KMS-11 (cell line): ENCODE measurements around the gene ARSD.
"Not testable (repeated sequence)": the region's sequence is repeated elsewhere in the genome, so short reads cannot be mapped to it uniquely, and the experiment has no call there.

Source experiments
- H2AFZ ChIP-seq: fragments of 200-600 bp; sonication (generic); 2 replicates; pipeline ENCODE4 v1.6.1; 2016; ENCODE audit warnings: antibody characterized with exemption, mixed run types, low read depth
- H3K27ac ChIP-seq: fragments of 200-600 bp; sonication (generic); 2 replicates; pipeline ENCODE4 v1.6.1; 2016; ENCODE audit warnings: mild to moderate bottlenecking, mixed run types
- H3K27me3 ChIP-seq: fragments of 200-600 bp; sonication (generic); 2 replicates; pipeline ENCODE4 v1.6.1; 2017; ENCODE audit warnings: mild to moderate bottlenecking, low read depth, mixed run types, moderate library complexity; ENCODE audit not compliant: insufficient read depth
- H3K36me3 ChIP-seq: fragments of 200-600 bp; sonication (generic); 2 replicates; pipeline ENCODE4 v1.6.1; 2017; ENCODE audit warnings: mild to moderate bottlenecking, mixed run types; ENCODE audit not compliant: insufficient read depth
- H3K4me1 ChIP-seq: fragments of 200-600 bp; sonication (generic); 2 replicates; pipeline ENCODE4 v1.6.1; 2016; ENCODE audit warnings: mild to moderate bottlenecking, low read depth, mixed run types; ENCODE audit not compliant: poor library complexity, severe bottlenecking
- H3K4me2 ChIP-seq: fragments of 200-600 bp; sonication (generic); 2 replicates; pipeline ENCODE4 v1.7.0; 2016; ENCODE audit warnings: mild to moderate bottlenecking, mixed run types
- H3K4me3 ChIP-seq: fragments of 200-600 bp; sonication (generic); IDR thresholded peaks from 2 replicates; pipeline ENCODE4 v1.6.1; 2017; ENCODE audit warnings: low read depth, low read length, mixed read lengths; ENCODE audit not compliant: insufficient read depth
- H3K79me2 ChIP-seq: fragments of 200-600 bp; sonication (generic); 2 replicates; pipeline ENCODE4 v1.6.1; 2016; ENCODE audit warnings: low read depth, mixed run types; ENCODE audit not compliant: insufficient read depth
- H3K9ac ChIP-seq: fragments of 200-600 bp; sonication (generic); 2 replicates; pipeline ENCODE4 v1.6.1; 2016; ENCODE audit warnings: mild to moderate bottlenecking, mixed run types
- H4K20me1 ChIP-seq: fragments of 200-600 bp; sonication (generic); 2 replicates; pipeline ENCODE4 v1.6.1; 2016; ENCODE audit warnings: mild to moderate bottlenecking, mixed run types; ENCODE audit not compliant: insufficient read depth
- TF ChIP-seq, protein P1 (sequence below): fragments of 200-600 bp; sonication (generic); conservative IDR thresholded peaks from 2 replicates; pipeline ENCODE4 v1.6.1; 2017; ENCODE audit warnings: low read depth, mild to moderate bottlenecking, antibody characterized with exemption, low read length, moderate library complexity, mixed read lengths

ARSD gene

DNA sequence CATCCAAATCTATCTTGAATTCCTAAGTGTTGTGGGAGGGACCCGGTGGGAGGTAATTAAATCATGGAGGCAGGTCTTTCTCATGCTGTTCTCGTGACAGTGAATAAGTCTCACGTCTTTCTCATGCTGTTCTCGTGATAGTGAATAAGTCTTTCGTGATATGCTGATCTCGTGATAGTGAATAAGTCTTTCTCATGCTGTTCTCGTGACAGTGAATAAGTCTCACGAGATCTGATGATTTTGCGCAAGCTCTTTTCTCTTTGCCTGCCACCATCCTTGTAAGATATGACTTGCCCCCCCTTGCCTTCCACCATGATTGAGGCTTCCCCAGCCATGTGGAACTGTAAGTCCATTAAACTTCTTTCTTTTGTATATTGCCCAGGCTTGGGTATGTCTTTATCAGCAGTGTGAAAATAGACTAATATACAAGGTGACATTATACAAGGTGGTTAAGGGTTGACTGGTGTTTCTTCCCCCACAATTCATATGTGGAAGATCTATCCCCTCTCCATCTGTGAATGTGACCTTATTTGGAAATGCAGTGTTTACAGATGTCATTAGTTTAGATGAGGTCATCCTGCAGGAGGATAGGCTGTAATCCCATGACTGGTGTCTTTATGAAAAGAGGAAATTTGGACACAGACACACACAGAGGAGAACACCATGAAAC is 27.6 kb downstream of the ARSD start:
- no peak overlapping the region for H3K4me3 ChIP-seq
- no peaks in the 10 kb centered on the region for H4K20me1 ChIP-seq
- H3K4me1 ChIP-seq: no peaks in the 10 kb centered on the region
- no peak overlapping the region for H3K4me2 ChIP-seq
- TF ChIP-seq, protein P1, sequence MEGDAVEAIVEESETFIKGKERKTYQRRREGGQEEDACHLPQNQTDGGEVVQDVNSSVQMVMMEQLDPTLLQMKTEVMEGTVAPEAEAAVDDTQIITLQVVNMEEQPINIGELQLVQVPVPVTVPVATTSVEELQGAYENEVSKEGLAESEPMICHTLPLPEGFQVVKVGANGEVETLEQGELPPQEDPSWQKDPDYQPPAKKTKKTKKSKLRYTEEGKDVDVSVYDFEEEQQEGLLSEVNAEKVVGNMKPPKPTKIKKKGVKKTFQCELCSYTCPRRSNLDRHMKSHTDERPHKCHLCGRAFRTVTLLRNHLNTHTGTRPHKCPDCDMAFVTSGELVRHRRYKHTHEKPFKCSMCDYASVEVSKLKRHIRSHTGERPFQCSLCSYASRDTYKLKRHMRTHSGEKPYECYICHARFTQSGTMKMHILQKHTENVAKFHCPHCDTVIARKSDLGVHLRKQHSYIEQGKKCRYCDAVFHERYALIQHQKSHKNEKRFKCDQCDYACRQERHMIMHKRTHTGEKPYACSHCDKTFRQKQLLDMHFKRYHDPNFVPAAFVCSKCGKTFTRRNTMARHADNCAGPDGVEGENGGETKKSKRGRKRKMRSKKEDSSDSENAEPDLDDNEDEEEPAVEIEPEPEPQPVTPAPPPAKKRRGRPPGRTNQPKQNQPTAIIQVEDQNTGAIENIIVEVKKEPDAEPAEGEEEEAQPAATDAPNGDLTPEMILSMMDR: no peak
- H3K79me2 ChIP-seq: no peaks in the 10 kb centered on the region
- H3K27me3 ChIP-seq: no peaks in the 10 kb centered on the region
- H3K9ac ChIP-seq: no peak overlapping the region
- no peak overlapping the region for H2AFZ ChIP-seq
- H3K27ac ChIP-seq: no peak overlapping the region
- H3K36me3 ChIP-seq: no peaks in the 10 kb centered on the region

DNA sequence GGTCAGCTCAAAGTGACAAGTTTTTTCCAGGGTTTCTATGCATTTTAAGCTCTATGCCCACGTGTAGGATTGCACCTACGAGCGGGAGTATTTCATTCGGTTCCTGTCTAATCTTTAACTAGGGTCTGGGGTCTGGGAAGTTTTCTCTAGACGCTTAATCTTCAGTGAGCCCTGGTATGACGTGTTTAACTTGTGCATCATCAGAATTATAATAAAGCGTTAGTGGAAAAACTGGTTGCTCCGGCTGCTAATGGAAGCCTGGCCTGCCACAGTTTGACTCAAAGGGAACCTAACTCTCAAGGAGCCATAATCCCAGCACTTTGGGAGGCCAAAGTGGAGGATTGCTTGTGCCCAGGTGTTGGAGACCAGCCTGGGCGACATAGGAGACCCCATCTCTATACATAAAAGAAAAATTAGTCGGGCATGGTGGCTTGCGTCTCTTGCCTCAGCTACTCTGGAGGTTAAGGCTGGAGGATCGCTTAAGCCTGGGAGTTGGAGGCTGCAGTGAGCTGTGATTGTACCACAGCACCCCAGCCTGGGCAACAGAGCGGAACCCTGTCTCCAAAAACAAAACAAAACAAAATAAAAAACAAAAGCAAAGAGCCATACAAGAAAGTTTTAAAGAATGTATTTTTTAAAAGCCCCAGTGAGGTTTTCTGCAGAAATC is 30.2 kb downstream of the ARSD start:
- TF ChIP-seq, protein P1: no peak
- Histone ChIP-seq H3K4me2 (no peak overlapping the region), H2AFZ (no peak overlapping the region)

DNA sequence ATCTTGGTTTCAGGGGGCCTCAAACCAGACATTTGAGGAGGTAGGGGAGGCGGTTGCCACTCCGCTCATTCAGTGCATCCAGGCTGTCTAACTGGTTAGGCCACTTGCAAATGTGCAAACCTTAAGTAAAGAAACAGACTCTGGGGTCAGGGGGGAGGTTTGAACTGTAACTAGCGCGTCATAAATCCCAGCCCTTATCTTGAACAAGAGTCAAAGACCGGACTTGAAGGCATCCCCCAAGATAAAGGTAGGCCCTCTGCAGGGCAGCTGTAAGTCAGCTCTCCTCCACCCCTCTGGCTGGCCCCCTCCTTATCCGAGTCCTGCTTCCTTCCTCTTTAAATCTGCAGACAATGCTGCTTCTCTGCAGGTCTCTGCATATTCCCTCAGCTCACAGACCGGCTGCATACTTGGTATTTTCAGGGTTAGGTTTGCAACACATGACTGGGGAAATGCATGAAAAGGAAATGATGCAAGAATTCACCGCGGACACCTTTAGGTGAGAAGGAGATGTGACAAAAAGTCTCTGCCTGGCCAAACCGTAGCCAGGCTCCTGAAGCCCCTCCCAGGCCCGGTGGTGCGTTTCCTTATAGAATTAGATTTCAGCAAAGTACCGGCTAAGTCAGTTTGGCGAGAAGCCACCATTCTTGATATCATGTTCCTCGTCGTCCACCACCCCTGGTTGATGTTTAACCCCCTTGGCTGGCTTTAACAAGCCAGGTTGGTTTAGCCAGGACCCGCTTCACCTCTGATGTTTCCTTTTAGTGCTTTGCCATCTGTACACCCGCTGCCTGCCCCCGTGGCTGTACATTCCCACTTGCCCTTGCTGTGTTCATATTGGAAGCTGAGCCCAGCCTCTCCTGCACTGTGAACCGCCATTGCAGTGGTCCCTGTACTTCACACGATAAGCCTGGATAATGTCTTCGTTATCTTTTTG is 31.2 kb downstream of the ARSD start:
- not testable (repeated sequence) for H3K79me2 ChIP-seq, H3K36me3 ChIP-seq, H3K9ac ChIP-seq, H2AFZ ChIP-seq, H4K20me1 ChIP-seq, H3K27ac ChIP-seq, H3K4me2 ChIP-seq, H3K27me3 ChIP-seq, H3K4me3 ChIP-seq, H3K4me1 ChIP-seq

More for the DNA sequence above, 30.2 kb downstream of the ARSD start:
- no peak overlapping the region for H3K27ac ChIP-seq
- H3K4me1 ChIP-seq: no peaks in the 10 kb centered on the region
- H3K27me3 ChIP-seq: no peaks in the 10 kb centered on the region
- no peaks in the 10 kb centered on the region for H3K36me3 ChIP-seq
- H4K20me1 ChIP-seq: no peaks in the 10 kb centered on the region
- H3K4me3 ChIP-seq: no peak overlapping the region
- no peaks in the 10 kb centered on the region for H3K79me2 ChIP-seq
- H3K9ac ChIP-seq: no peak overlapping the region

DNA sequence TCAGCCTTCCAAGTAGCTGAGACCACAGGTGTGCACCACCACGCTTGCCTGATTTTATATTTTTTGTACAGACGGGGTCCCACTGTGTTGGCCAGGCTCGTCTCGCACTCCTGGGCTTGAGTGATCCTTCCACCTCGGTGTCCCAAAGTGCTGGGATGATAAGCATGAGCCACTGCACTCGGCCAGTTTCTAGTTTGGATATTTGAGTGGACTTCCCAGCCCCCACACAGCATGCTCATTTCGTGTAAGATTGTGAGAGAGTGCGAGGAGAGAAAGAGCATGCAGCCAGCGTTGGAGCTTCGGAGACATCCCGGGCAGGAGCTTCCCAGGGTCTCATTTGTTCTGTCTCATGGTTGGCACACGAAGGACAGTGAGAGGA is 31.8 kb downstream of the ARSD start:
- H3K4me2 ChIP-seq: no peak overlapping the region
- H2AFZ ChIP-seq: no peak overlapping the region
- no peaks in the 10 kb centered on the region for H3K79me2 ChIP-seq
- no peak overlapping the region for H3K4me3 ChIP-seq
- no peaks in the 10 kb centered on the region for H3K4me1 ChIP-seq
- H3K36me3 ChIP-seq: no peaks in the 10 kb centered on the region
- no peak overlapping the region for H3K27ac ChIP-seq
- H3K27me3 ChIP-seq: no peaks in the 10 kb centered on the region
- H4K20me1 ChIP-seq: no peaks in the 10 kb centered on the region
- TF ChIP-seq, protein P1: no peak
- no peak overlapping the region for H3K9ac ChIP-seq
